ENCODE results near the gene ABLIM1. TPM values are rescaled to one million over a fixed set of nuclear protein-coding genes. Genes with fewer than 3 reads are reported as not detected.

Gene ABLIM1
- total RNA-seq, 1 experiment from 2014 or later = 89.4 TPM

DNA sequence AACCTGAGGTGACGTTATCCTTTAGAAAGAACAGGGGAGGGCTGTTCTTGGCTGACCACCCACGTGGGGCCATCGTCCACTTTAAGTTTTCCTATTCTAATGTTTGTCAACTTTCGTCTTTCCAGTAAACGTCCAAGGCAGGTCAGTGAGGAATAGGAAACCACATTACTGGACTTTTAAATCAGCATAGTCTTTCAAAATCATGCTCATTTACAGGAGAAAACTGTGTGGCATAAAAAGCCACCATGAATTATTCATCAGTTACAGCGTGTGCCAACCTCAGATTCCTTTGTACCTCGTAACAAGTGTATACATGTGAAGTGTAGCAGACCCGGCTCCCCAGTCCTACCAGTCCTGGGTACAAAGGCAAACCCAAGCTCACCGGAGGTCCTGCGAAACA, 25.1 kb upstream of the ABLIM1 start:
- Mint-ChIP-seq H3K36me3 (ENCODE audit: insufficient read depth, unreplicated experiment) (peaks cover 6% of the 10 kb centered on the region), H3K27ac (ENCODE audit: unreplicated experiment) (peak overlapping the region; percentile 86), H3K27me3 (ENCODE audit: unreplicated experiment) (no peaks in the 10 kb centered on the region), H3K4me1 (ENCODE audit: low read depth, unreplicated experiment) (peaks cover 70% of the 10 kb centered on the region), H3K4me3 (ENCODE audit: low read depth, unreplicated experiment) (peak overlapping the region; percentile 62), H3K9me3 (ENCODE audit: low read depth, unreplicated experiment) (no peaks in the 10 kb centered on the region)
- intact Hi-C loops (cut with micrococcal nuclease; ENCODE audit: unreplicated experiment) = no loop called here
- CTCF ChIA-PET = no interaction called here
- DNase-seq = no peak
- no TSS peak for BruUV-seq (replicated peaks)
- no peak for TF ChIP-seq CTCF (IDR thresholded peaks at IDR 0.05; ENCODE audit: unreplicated experiment)

DNA sequence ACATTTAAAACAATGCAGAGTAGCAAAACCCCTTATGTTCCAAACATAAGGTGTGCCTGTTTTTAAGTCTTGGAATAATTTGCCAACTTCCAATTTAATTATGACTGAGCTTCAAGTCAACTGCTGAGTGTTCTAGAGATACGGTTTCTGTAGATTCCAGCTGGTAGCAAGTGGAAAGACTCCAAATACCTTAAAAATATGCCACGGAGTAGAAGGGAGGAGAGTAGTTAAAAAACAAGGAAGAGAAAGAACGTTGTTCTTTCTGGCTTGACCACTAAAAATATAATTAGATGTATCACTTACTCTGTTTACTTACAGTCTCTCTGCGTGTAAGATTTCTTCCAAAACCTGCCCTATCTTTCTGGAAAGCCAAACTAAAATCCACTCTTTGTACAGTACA, 24.5 kb upstream of the ABLIM1 start:
- Mint-ChIP-seq H3K36me3 (ENCODE audit: insufficient read depth, unreplicated experiment) (peaks cover 6% of the 10 kb centered on the region), H3K4me3 (ENCODE audit: low read depth, unreplicated experiment) (peak overlapping the region; percentile 62), H3K4me1 (ENCODE audit: low read depth, unreplicated experiment) (peaks cover 71% of the 10 kb centered on the region), H3K27me3 (ENCODE audit: unreplicated experiment) (no peaks in the 10 kb centered on the region), H3K27ac (ENCODE audit: unreplicated experiment) (peak overlapping the region; percentile 86), H3K9me3 (ENCODE audit: low read depth, unreplicated experiment) (no peaks in the 10 kb centered on the region)
- TF ChIP-seq CTCF (IDR thresholded peaks at IDR 0.05; ENCODE audit: unreplicated experiment) = no peak
- DNase-seq = no peak
- CTCF ChIA-PET = no interaction called here
- BruUV-seq (replicated peaks) = no TSS peak
- intact Hi-C loops (cut with micrococcal nuclease; ENCODE audit: unreplicated experiment) = no loop called here

- Mint-ChIP-seq H3K36me3 (ENCODE audit: insufficient read depth, unreplicated experiment) (peaks cover 6% of the 10 kb centered on the region), H3K4me1 (ENCODE audit: low read depth, unreplicated experiment) (peaks cover 67% of the 10 kb centered on the region), H3K4me3 (ENCODE audit: low read depth, unreplicated experiment) (peak overlapping the region; percentile 62), H3K27me3 (ENCODE audit: unreplicated experiment) (no peaks in the 10 kb centered on the region), H3K9me3 (ENCODE audit: low read depth, unreplicated experiment) (no peaks in the 10 kb centered on the region), H3K27ac (ENCODE audit: unreplicated experiment) (peak overlapping the region; percentile 86)
- BruUV-seq (replicated peaks) = no TSS peak
- no peak for TF ChIP-seq CTCF (IDR thresholded peaks at IDR 0.05; ENCODE audit: unreplicated experiment)
- intact Hi-C loops (cut with micrococcal nuclease; ENCODE audit: unreplicated experiment) = no loop called here
- no peak for DNase-seq
- CTCF ChIA-PET = interaction anchor here (0.6 kb wide), 1 partner anchor 86 kb away, joined by 3 read pairs; no protein-coding TSS in a partner anchor
Observed at GRCh38 chr10:114682121-114682520, 24.0 kb upstream of the ABLIM1 start.

- Mint-ChIP-seq H3K36me3 (ENCODE audit: insufficient read depth, unreplicated experiment) (peaks cover 6% of the 10 kb centered on the region), H3K27me3 (ENCODE audit: unreplicated experiment) (no peaks in the 10 kb centered on the region), H3K27ac (ENCODE audit: unreplicated experiment) (no peak overlapping the region), H3K4me3 (ENCODE audit: low read depth, unreplicated experiment) (peak overlapping the region; percentile 62), H3K9me3 (ENCODE audit: low read depth, unreplicated experiment) (no peaks in the 10 kb centered on the region), H3K4me1 (ENCODE audit: low read depth, unreplicated experiment) (peaks cover 61% of the 10 kb centered on the region)
- CTCF ChIA-PET = interaction anchor here (0.6 kb wide), 1 partner anchor 87 kb away, joined by 3 read pairs; no protein-coding TSS in a partner anchor
- DNase-seq = no peak
- TF ChIP-seq CTCF (IDR thresholded peaks at IDR 0.05; ENCODE audit: unreplicated experiment) = no peak
- BruUV-seq (replicated peaks) = no TSS peak
- intact Hi-C loops (cut with micrococcal nuclease; ENCODE audit: unreplicated experiment) = no loop called here
Observed at GRCh38 chr10:114681542-114681941, 23.5 kb upstream of the ABLIM1 start.
